Superior temporal gyrus (tissue), 1 donor: ENCODE results near the gene FAM9C.

ENCODE experiments used
- DNase-seq: peaks from one replicate; pipeline ENCODE4 v3.0.0-alpha.2; 2016; ENCODE audit errors: extremely low spot score

Gene FAM9C

DNA sequence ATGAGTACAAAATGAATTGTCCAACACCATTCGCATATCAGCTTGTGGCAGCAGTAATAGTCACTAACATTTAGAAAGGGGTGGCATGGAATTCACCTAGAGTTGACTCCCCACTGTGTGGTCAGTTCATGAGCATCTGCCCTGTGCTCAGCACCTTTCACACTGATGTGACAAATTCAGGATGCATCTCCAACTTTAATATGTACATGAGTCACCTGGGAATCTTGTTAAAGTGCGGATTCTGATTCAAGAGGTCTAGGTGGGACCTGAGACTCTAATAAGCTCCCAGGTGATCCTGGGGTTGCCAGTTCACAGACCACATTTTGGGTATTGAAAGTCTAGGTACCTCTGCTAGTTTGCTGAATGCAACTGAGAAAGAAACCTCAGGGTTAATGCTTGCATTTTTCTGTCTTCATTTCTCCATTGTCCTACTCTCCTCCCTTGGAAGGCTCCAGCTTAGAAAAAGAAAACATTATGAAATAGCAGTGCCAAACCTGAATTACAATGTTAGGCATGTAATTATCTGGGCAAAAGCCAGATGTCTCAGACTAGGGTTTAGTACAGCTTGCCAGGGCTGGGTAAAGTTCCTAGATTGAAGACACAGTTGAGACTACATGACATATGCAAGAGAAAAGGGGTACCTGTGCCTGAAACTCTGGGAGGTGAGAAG, 36.8 kb downstream of the FAM9C start:
- DNase-seq = peak; percentile 13

DNA sequence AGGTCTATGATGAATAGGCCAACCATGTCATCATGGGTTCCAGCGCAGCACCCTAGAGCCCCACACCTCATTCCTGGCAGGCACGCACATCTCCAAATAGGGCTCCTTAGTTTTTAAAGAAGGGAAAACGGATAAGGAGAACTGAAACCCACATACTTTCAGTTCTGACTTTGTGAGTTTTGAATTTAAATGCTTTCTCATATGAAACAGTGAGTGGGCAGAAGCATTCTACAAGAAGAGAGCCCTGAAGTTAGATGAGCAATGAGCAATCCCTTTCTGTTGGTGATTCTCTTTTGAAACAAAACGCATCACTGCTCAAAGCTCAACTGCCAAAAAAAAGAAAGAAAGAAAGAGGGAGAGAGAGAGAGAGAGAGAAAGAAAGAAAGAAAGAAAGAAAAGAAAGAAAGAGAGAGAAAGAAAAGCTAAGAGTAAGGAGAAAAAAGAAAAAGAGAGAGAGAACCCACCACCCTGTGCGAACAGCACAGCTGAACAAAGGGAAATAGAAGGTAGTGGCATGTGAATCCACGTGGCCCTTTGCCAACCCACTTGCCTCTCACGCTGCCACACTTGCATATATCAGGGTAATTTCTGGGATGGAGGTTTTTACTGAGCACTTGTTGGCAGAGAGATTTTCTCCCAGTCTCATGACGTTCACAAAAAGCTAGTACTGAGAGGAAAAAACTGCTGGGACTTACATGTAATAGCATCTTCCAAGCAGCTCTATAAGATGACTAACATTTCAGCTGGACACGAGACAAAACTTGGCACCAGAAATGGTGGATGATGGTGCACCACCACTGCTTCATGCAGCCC, 38.6 kb downstream of the FAM9C start:
- peak; percentile 24 for DNase-seq

DNA sequence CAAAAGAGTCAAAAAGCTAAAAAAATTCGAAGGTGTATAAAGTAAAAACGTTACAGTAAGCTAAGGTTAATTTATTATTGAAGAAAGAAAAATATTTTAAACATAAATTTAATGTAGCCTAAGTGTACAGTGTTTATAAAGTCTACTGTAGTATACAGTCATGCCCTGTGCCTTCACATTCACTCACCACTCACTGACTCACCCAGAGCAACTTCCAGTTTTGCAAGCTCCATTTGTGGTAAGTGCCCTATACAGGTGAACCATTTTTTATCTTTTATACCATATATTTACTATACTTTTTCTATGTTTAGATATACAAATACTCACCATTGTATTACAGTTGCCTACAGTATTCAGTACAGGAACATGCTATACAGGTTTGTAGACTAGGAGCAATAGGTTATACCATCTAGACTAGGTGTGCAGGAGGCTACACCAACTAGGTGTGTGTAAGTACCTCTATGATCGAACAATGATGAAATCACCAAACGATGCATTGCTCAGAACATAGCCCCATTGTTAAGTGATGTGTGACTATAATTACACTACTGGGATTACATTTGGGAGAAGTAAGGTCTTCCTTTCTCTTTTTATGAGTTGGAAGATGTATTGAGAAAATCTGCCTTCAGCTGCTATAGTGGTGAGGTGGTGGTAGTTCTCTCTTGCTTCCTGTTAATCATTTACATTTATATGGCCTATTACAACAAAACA, 42.3 kb downstream of the FAM9C start:
- DNase-seq = no peak

DNA sequence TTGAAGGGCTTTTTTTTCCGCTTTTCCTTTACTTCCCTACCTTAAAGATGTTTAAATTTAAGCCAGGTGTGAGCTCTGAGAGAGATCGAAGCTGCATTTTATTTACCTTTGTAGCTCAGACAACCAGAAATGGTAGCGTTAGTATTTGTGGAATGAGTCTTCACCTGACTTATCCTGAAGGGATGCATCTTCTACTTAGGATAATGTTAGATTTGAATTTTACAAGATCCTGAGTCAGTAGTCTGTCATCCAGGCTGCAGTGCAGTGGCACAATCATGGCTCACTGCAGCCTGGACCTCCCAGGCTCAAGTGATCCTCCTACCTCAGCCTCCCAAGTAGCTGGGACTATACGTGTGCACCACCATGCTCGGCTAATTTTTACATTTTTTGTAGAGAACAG, 43.3 kb downstream of the FAM9C start:
- no peak for DNase-seq

DNA sequence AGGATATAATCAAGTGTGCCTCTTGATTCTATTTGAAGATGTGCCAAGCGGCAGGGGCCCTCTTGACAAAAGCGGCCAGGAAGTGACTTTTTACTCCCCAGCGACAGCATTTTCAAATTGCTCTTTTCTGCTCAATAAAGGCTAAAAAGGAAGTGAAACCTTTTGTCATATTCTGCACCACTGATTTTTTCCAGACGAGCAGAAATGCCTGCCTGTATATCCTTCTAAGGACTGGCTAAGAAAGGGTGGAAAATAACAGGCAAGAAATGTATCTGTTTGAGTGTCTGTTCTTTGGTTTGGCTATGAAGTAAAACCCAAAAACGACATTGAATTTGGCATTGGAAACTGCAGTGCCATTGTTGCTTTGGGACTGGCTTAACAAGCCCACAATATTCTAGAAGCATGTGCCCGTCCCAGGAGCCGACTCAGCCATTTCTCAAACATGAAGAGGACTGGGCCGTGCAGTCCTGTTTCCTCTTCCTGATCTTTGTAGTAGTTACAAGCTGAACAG, 44.1 kb downstream of the FAM9C start:
- DNase-seq = peak; percentile 20

DNA sequence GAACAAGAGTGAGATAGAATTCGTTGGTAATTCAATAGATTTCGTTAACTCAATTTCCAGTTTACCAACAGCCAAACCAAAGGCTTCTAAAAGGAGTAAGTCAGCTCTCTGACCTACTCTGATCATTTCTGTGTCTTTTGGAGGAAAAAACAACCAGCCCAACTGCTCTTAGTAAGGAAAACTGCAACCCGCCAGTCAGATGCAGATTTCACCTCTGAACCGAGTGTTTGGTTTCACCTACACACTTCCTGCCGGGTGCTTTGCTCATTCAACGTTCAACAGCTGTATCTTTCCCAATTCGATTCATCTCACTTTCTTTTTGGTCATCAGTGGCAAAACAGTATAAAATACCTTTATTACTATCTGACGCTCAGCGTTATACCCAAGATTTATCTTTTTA, 45.0 kb downstream of the FAM9C start:
- no peak for DNase-seq

DNA sequence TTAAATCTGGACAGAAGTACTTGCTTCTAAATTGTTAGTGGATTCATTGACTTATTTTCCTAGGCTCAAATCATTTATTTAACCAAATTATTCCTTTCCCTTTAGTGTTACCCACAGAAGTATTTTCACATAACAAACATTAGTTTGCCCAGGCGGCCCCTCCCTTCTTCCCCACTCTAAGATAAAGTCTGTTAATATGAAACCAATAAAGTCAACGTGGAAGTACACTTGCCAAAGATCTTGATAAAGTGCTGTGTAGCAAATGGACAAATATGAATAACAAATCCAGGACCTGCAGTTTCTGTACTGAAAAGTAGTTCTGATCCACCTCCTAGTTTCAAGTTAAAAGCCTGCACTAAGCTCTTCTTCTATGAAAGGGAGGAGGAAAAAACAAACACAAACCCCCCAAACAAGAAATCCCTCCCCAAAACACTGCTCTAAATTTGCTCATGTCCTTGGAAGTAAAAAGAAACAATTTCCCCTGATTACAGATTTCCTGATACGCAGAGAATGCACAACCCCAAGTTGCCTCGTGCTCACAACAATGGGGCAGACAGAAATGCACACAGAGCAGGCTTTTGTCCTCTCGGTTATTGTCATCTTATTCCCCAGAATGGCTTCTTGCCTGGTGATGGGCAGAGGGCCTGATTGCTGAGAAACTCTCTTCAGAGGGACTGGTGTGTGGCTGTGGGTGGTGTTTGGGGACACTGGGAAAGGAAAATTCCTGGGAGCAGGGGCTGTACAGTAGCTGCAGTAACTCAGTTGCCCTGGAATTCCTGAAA, 46.3 kb downstream of the FAM9C start:
- peak; percentile 84 for DNase-seq

DNA sequence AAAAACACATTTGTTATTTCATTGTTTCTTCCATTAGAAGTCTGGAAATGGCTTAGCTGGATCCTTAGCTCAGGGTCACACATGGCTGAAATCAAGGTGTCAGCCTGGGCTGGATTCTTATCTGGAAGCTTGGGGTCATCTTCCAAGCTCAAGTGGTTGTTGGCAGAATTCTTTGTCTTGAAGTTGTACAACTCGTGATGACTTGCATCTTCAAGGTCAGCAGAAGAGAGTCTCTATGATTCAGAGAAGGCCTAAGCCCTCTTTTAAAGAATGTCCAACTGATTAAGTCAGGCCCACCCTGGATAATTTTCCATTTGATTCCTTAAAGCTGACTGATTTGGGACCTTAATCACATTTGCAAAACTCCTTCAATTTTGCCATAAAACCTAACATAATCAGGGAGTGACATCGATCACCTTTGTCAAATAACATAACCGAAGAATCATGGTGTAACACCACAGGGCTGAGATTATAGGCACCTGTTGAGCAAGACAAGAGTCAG, 47.4 kb downstream of the FAM9C start:
- no peak for DNase-seq

DNA sequence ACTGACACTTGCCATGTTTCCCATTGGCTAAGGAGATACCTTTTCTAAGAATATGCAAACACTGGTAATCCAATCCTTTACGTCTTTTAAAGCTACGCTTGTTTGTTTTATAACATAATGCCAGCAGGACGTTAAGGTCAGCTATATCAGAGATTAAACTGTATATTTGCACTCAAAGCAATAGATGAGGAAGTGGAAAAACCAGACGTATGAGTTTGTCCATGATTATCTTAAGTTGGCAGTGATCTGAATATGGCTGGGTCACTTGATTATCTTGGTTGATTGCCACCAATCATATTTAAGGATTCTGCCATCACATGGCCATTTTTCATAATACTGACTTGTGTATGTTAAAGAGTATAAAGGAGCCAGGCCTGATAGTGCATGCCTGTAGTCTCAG, 50.1 kb downstream of the FAM9C start:
- DNase-seq = no peak

DNA sequence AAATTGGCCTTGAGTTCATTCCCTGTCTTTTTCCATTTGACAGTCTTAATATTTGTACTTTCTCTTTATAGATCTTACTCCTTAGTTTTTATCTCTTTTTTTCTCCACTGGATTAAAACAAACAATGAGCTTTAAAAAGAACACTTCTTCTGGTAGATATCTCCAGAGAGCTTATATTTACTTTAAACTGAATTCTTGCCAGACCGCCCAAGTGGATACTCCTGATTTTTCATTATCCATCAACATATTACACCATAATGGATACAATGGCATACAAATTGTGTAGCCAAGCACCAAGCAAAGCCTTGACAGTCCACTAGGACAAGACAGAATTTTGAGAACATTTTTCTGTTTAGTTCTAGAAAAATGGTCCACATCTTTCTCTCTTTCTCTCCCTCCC, 50.6 kb downstream of the FAM9C start:
- no peak for DNase-seq

DNA sequence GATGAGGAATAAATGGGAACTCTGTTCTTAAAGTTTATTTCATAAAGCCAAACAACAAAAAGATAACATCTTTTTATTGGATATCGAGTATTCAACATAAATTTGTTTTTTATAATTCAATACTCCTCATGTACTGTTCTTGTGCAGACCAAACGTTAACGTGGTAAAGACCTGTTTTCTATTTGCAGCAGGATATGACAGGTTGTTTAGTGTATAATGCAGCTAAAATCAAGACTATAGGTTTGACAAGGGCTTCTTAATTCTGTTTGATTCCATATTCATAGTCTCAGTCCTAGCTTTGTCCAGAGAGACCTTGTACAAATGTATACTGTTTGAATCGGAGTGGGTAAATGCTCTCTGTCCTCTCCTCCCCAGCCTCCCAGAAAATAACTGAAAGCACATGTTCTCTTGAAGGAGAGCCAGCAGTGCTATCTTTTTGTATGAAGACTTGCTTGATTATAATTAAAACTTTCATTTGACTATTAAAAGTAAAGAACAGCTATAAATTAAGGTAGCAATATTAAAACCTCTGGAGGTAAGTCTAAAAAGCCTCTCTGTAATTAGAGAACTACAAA, 51.8 kb downstream of the FAM9C start:
- DNase-seq = no peak

DNA sequence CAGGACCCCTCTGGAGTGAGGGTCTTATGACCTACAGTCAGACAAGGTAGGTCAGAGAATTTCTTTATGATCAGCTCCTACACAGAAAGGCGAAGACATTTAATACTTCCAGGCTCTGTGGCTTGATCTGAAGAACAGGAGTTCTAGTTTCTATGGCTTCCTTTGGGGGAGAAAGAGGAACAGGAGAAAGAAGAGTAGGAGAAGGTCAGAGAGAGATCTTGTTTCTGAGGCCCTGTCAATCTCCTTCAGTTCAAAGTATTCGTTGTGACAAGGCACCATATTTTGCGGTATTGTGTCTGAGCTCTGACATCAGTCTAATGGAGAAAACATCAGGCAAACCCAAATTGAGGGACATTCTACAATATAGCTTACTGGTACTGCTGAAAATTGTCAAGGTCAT, 52.8 kb downstream of the FAM9C start:
- DNase-seq = no peak

DNA sequence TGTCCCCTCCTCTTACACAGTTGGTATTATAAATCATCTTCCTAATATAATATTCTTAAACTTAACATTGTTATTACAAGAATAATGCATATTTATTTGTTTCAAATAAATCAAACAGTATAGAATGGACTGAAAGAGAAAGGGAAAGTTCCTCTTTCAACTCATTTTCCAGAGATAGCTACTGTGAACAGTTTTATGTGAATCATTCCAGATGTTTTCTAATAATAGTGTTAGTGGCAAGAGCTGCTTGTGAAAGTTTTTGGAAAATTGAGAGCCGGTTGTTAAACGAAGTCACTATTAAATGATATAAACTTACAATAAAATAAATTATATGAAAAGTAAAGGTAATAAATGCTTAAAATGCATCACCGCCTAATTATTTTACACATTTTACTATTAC, 55.0 kb downstream of the FAM9C start:
- DNase-seq = no peak

DNA sequence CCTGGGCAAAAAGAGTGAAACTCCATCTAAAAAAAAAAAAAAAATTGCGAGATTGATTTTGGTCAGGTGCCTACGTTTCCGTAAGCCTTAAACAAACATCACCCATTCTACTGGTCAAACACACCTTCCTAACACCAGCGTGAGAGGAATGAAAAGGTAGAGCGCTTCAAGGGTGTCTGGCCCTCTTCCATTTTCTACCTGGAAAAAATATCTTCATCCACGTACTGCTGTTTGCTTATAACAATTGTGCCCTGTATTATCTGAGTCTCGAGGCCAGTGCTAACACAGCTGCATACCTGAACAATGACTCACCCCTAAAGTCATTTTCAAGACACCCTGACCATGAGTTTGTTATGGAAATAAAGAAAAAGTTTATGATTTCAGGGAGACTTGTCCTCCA, 55.6 kb downstream of the FAM9C start:
- no peak for DNase-seq

DNA sequence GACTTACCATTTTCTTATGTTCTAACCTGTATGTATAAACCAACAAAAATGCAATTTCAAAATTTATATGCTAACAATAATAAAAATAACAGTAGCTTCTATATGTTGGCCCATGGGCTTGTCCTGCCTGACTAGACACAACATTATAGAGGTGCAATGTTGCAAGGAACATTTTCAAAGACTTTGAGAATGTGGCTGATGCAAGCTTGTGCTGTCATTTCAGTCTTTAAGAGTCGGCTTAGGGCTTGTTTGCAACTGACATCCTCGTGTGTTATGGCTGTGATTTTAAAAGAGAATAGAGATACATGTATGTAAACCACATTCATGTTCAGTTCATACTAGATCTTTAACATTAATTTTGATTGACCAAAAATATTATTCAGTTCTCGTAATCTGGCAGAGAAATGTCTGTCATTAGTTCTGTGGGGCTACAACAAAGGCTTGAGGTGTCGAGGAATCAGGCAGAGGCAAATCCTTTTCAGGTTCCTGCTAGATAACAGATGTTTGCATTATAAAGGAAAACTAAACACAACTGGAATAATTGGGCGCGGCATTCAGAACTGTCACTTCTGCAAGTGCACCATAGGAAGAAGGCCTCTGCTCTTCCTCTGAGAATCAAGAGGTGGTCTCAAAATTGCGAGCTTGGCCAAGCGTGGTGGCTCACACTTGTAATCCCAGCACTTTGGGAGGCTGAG, 56.4 kb downstream of the FAM9C start:
- no peak for DNase-seq

DNA sequence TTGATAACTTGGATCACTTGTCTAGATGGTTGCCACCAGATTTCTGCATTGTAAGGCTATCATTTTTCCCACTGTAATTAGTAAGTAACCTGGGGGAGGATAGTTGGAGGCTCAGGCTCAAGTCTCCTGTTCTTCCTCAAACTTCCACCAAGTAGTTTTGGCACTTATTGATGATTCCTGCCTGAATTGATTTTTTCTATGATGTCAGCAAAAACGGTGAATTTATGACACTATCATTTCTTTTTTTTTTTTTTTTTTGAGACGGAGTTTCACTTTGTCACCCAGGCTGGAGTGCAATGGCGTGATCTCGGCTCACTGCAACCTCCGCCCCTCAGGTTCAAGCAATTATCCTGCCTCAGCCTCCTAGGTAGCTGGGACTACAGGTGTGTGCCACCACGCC, 57.1 kb downstream of the FAM9C start:
- DNase-seq = no peak

DNA sequence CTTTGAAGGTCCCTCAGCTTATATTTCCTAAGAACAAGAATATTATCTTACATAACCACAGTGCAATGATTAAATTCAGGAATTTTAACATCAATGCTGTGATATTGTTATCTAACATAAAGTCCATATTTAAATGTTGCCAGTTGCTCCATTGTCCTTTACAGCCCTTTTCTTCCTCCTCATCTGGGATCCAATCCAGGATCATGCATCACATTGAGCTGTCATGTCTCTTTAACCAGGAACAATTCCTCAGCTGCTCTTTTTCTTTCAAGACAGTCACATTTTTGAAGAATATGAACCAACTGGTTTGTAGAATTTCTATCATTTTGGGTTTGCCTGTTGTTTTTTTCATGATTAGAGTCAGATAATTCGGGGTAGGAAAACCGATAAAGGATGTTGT, 57.5 kb downstream of the FAM9C start:
- no peak for DNase-seq

DNA sequence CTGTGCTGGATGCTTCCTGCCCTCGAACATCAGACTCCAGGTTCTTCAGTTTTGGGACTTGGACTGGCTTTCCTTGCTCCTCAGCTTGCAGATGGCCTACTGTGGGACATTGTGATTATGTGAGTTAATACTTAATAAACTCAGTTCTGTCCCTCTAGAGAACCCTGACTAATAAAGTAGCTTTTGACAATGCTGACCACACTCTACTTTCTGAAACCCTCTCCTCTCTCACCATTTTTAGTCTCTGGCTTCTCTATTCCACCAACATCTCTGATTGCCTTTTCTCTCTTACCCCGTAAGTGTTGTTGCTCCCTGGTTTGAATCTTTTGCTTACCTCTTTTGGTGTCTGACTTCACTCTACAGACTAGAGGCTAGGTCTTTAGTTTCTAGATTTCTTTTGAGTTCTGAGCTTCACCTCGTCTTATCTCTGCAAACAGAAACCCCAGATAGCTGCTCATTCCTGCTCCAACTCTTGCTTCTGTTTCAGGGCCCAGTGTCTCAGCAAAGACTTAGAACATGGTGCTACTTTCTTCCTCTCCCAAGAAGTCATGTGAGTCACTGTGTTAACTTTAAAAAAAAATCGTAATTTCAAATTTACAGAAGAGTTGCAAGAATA, 58.1 kb downstream of the FAM9C start:
- DNase-seq = no peak
